ENCODE measurements around the gene SCN4B.

GRCh38 chr11:118154641-118155040, 2.0 kb upstream of the SCN4B start:
- TF ChIP-seq CTCF (IDR thresholded peaks at IDR 0.05; ENCODE audit: insufficient read depth, low read length) (no peak), POLR2AphosphoS5 (IDR thresholded peaks at IDR 0.05; ENCODE audit: low read depth) (no peak), GABPA (IDR thresholded peaks at IDR 0.05; ENCODE audit: low read depth) (no peak)
